GM19395 (cell line): Measurements from ENCODE around the gene CNTRL.
"Not testable (repeated sequence)": the region's sequence is repeated elsewhere in the genome, so short reads cannot be mapped to it uniquely, and the experiment has no call there.

ENCODE experiments used
- ATAC-seq: cut with Tn5 transposase; IDR thresholded peaks from one replicate; pipeline ENCODE4 v1.9.1; 2021; ENCODE audit warnings: mild to moderate bottlenecking, moderate library complexity; ENCODE audit not compliant: unreplicated experiment

CNTRL gene

DNA sequence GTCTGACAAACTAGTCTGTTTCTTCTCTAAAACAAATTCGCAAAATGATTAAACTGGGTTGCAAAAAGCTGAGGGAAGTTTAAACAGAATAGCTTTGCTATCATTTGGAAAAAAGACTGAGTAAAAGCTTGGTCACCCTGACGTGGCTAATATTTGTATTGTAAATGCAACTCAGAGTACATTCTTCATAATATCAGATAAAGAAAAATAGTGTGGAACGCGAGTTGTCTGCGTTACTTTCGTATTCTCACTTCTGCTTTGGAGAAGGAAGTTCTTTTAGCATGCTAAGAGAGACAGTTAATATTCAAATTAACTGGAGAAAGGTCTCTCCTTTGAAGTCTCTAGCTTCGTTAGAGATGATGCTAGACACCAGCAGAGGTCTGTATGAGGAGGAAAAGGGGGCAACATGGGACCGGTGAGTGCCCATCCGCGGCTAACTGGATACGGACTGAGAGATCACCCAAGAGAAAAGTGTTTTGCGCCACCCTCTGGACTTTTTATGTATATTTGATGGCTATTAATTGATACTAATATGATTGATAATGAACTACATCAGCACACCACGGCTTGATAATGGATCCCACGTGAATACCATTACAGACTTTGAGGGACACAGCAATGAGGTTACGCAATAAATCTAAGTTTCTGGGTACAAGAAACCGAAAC, 2.9 kb upstream of the CNTRL start:
- peak; percentile 55 for ATAC-seq

DNA sequence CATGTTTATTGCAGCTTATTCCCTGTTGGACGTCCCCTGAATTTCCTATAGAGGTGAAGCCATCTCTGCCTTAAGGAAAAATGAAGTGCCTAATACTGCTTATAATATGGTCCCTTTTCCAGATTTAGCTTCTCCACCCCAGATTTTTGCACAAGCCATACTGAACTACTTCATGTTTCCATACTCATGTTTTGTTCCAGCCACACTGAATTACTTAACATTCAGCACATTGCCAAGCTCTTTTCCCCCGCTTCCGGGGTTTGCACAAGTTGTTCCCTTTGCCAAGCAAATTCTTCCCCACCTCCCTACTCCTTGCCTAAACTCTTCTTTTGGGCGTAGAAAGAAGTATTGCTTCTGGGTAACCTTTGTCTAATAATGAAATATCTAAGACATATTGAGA, 1.7 kb upstream of the CNTRL start:
- ATAC-seq: no peak

DNA sequence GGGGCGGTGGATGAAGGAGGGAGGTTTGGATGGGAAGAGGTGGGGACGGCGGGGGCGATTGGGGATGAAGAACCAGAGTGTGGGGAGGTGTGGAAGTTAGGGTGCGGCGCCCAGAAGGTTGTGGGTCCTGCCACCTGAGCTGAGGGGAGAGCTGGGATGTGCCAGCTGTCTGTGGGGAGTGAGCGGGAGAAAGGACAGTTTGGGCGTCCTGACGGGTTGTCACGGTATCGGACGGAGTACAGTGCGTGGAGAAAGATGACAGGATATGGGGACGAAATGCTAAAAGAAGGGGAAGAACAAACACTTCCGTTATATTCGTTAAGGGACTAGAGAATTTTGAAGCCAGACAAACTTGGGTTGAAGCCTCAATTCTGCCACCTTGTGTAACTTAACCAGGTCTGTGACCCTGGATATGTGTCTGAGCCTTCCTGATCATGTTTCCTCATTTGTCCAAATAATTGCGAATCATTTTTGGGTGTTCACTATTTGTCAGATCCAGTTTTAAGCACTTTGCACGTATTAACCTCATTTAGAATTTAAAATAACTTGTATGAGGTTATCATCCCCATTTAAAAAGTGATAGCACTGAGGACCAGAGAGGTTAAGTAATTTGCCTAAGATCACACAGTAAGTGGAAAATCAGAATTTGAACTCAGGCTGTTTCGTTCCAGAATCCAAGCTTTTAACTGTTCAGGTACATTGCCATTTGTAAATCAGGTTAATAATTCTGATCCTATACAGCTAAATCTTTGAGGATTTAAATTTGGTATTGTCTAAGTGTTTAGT, 689 bp downstream of the CNTRL start:
- peak; percentile 4 for ATAC-seq

DNA sequence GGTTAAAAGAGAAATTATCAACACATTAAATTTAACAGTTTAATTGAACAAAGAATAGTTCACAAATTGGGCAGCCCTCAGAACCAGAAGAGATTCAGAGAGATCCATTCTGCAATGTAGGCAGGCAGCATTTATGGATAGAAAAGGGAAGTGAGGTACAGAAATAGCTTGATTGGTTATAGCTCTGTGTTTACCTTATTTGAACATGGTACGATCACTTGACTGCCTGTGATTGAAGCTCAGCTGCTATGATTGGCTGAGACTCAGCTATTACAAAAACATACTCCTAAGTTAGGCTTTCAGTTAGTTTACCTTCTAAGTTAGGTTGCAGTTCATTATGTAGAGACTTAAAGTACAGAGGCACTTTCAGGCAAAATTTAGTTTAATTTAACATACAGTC, 7.3 kb downstream of the CNTRL start:
- ATAC-seq: no peak

DNA sequence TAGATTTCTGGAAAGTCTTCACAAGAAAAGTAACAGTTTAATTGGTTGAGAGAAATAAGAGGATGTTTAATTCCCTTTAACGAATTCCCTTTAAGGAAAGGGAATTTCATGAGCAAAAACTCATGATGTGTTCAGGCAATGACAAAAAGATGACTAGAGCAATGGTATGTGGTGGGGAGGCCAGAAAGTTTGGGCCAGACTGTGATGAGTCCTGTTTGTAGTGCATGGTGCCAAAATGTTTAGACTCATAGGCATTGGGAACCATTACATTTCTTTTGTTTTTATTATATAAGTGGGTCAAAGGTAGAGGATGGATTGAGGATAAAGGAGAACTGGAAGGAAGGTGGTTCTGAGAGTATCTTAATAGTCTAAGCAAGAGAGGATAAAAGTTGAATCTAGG, 10.9 kb downstream of the CNTRL start:
- no peak for ATAC-seq

DNA sequence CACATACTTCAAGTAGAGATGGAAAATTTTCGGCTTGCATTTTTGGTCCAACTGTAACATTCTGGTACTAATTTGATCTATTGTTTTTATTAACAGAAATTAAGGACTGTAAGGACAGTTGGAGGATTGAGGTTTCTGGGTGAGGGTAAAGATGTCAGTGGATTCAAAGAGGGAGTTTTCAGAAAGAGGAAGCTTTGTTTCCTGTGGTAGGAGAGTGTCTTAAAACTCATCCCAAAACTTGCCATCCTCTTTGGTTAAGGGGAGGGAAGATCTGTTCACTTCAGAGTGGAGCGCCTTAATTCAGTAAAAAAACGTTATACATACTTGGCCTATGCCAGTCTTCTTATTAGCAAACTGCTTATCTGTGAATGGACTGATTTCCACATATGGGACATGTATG, 13.8 kb downstream of the CNTRL start:
- no peak for ATAC-seq

DNA sequence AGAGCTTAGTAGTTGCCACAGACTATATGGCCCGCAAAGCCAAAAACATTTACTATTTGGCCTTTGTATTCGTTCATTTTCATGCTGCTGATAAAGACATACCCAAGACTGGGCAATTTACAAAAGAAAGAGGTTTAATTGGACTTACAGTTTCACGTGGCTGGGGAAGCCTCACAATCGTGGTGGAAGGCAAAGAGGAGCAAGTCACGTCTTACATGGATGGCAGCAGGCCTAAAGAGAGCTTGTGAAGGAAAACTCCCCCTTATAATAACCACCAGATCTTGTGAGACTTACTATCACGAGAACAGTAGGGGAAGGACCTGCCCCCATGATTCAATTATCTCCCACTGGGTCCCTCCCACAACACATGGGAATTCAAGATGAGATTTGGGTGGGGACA, 16.0 kb downstream of the CNTRL start:
- not testable (repeated sequence) for ATAC-seq

DNA sequence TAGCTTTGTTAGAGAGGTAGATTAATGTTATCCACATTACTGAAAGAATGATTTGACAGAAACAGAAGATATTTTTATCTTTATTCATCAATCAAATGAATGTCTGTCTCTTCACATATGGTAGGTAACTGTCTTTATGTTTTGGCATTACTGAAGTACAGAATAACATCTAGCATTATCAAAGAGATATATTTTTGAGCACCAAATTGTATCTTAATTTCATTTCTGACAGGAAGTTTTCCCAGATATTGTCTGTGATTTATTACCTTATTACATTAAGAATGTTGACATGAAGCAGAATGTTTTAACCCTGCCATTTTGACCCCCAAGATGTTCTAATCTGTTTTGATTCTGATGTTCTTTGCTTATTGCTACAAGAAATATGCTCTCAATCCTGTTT, 20.3 kb downstream of the CNTRL start:
- ATAC-seq: no peak

DNA sequence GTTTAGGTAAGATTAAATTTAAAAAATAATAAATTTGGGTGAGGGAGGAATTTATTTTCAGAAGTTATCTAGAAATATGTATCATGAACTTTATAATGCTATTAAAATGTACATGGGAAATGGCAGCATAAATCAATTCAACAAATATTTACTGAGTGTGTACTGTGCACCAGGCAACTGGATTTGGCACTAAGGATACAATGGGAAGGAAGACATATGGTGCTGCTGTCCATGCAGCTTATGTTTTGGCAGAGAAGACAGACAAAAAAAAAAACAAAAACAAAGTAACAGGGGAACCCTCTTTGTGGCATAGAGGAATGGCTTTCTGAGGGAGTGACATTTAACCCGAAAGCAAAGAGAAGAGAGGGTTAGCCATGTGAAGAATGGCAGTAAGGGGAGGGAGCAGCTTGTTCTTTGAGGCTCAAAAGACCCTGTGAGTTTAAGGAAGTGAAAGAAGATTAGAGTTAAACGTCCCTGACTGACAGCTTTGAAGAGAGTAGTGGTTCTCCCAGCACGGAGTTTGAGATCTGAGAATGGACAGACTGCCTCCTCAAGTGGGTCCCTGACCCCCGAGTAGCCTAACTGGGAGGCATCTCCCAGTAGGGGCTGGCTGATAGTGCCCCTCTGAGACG, 23.9 kb downstream of the CNTRL start:
- no peak for ATAC-seq

DNA sequence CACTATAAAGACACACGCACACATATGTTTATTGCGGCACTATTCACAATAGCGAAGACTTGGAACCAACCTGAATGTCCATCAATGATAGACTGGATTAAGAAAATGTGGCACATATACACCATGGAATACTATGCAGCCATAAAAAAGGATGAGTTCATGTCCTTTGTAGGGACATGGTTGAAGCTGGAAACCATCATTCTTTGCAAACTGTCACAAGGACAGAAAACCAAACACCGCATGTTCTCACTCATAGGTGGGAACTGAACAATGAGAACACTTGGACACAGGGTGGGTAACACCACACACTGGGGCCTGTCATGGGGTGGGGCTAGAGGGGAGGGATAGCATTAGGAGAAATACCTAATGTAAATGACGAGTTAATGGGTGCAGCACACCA, 29.3 kb downstream of the CNTRL start:
- not testable (repeated sequence) for ATAC-seq

DNA sequence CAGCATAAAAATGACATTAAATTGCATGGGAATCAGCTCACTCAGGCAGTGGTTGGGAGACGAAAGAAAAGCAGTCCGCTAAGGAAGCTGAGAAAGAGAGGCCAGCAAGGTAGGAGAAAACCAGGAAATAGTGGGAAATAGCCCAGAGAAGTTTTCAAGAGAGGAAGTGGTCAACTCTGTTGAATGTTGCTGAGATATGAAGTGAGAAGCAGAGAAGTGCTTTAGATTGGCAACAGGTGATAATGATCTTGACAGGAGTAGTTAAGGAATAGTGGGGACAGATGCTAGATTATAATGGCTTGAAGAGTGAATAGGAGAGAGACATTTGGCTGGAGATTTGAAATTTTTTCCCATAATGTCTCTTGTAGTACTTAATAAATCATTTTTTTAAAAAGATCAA, 30.8 kb downstream of the CNTRL start:
- no peak for ATAC-seq

DNA sequence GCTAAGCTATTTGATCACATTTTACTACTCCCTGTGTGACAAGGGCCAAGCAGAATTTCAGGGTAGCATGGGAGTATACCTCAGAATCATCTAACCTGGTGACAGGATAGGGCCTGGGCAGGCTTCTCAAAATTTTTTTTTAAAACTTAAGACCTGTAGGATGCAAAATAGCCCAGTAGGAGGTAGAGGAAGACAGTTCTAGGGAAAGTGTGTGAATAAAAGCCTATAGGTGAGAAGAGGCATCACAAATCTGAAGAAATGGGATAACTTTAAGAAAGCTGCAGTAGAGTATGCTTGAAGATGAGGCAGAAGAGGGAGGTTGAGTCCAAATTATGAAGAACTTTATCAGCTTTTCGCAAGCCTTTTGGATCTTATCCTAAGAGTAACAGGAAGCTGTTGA, 32.3 kb downstream of the CNTRL start:
- ATAC-seq: no peak

DNA sequence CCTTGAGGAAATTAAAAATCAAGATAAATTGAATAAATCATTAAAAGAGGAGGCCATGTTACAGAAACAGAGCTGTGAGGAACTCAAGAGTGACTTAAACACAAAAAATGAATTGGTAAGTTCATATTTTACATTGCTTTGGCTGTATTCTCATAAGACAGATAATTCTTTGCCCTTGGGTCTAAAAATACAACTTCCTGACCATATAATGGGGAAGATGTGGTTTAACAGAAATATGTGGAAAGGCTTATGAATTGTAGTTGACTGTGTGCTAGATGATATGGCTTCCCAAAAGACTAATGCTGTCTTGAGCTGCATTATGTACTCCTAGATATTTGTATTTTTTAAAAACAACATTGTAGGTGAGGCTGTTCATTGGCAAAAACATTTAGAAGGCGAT, 33.1 kb downstream of the CNTRL start:
- ATAC-seq: no peak

DNA sequence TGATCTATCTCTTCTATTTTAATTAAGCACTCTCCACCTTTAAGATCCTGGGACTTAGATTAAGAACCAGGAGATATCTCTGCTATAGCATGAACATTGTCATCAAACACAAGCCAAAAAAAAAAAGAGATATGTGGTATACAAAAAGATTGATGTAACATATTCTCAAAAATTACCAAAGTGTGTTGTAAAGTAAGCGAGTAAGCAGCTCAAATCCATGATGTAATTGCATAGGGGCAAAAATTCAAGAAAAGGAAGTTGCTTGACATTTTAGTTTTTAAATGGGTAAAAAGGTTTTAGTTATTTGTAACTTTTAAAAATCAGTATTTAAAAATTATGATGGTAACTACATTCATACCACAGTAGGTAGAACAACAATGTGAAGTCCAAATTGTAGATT, 40.7 kb downstream of the CNTRL start:
- ATAC-seq: no peak

DNA sequence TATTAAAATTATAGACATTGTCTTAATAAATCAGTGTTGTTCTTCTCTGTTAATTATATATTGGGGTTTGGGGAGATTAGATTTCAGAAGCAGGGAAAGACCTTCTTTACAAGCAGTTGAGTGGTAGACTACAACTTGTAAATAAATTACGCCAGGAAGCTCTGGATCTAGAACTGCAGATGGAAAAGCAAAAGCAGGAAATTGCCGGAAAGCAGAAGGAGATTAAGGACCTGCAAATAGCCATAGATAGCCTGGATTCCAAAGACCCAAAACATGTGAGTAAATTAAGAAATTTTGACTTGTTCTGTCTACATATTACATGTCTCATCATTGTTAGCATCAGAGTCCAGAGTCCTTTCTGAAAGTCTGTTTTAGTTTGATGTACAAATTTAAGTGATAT, 43.5 kb downstream of the CNTRL start:
- no peak for ATAC-seq

DNA sequence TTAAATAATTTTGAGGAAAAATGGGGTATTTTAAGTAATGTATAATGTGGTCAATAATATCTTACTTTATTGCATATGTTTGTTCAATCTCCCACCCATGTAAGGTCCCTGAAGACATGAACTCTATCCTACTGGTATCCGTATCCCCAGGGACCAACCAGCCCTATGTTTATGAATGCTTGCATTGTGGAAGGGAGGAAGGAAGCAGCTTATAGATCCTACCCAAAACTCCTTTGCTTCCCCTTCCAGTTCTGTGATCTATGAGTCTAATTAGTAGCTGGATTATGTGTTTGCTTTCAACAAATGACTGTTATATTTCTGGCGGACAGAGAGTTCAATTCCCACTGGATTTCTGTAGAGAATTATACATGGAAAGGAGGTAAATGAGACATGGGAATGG, 45.6 kb downstream of the CNTRL start:
- ATAC-seq: no peak

DNA sequence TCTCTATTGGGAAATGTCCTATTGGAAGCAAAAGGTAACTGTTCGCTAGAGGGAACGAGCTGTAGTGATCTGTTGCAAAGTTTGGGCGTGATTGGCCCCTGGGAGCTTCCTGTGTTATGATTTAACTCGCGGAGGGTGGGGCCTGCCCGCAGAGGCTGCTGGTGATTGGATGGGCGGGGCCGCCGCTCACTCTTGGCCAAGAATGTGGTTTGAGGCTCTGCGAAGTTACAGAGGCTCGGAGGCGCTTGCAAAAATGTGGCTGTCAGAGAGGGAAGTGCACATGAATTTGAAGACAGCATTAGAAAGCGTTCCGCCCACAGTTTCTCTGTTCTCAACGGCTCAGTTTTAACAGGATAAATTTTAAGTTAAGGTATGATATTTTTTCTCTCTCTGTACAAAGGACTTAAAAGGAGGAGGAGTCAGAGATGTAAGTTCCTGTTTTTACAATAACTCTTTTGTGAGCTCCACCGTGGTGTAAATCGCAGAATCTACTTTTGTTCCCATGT, 46.9 kb downstream of the CNTRL start:
- ATAC-seq: peak; percentile 99

DNA sequence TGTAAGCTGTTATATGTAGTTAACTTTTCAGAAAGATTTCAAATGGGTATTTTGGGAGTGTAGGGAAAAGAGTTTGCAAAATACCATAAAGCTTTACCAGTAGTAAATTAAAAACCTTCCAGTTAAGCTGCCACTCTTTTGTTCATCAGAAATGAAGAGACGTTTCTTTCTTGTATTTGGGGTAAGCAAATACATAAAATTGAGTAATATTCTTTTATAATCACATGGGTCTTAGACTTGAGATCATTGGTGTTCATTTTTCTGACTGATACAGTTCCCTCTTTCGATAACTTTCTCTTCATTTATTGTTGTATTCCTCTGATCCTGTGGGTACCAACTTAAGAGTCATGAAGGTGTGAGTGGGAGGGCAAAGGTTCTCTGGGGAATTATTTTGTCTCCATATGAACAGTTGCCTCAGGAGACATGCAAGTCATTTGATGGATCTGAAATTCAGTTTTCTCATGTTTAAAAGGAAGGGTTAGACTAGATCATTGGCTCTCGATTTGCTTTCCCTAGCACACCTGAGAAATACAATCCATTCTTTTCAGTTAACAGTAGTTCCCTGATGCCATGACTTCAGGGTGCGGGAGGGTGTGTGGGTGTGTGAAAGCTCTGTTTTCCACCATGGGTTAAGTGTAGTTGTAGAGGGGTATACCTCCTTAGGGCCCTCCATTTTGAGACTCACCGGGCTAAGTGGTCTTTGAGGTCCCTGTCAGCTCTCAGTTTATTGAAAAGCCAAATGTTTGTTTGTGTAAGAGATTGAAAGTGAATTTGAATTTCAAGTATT, 47.7 kb downstream of the CNTRL start:
- no peak for ATAC-seq

DNA sequence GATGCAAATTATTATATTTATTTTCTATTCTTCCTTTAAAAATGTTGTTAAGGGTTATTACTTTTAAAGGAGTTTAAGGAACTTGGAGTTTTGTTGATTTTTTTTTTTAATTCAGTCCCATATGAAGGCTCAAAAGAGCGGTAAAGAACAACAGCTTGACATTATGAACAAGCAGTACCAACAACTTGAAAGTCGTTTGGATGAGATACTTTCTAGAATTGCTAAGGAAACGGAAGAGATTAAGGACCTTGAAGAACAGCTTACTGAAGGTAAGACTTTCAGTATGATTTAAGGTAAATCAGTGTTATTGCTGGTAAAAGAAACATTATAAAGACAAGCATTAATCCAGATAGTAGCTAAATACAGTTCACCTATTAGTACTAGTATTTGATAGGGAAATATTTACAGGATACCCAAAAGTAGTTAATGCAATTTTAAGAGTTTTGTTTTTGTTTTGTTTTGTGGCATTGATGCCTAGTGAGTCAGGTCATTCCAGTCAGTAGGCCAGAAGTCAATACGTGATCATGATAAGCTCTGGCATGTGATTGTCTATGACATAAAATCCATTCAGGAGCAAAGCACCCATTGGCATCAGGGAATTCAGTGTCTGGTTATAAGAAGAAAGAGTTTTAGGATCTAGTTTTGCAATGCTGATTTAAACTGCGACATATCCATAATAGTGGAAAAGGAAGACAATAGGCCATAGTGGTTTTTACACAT, 49.2 kb downstream of the CNTRL start:
- ATAC-seq: no peak

DNA sequence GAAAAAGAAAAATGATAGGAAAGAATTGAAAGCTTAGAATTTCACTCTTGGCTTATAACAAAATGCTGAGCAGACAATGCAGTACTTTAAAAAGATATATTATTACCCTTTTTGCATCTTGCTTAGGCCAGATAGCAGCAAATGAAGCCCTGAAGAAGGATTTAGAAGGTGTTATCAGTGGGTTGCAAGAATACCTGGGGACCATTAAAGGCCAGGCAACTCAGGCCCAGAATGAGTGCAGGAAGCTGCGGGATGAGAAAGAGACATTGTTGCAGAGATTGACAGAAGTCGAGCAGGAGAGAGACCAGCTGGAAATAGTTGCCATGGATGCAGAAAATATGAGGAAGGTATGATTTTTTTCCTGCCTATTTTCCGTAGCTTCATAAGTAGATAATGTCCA, 50.8 kb downstream of the CNTRL start:
- no peak for ATAC-seq

DNA sequence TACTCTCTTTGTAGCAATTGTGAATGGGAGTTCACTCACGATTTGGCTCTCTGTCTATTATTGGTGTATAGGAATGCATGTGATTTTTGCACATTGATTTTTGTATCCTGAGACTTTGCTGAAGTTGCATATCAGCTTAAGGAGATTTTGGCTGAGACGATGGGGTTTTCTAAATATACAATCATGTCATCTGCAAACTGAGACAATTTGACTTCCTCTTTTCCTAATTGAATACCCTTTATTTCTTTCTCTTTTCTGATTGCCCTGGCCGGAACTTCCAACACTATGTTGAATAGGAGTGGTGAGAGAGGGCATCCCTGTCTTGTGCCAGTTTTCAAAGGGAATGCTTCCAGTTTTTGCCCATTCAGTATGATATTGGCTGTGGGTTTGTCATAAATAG, 54.6 kb downstream of the CNTRL start:
- ATAC-seq: not testable (repeated sequence)
